ENCODE data around the gene NYNRIN.
A peak's percentile ranks its signal among the peaks of the same experiment; 100 is the strongest.

Gene NYNRIN

GRCh38 chr14:24416932-24417619, 18.3 kb downstream of the NYNRIN start:
- no peak for DNase-seq

- DNase-seq, result no peak
These were observed 19.2 kb downstream of the NYNRIN start for GRCh38 chr14:24417832-24418491.

GRCh38 chr14:24418492-24418873, 19.7 kb downstream of the NYNRIN start:
- no peak for DNase-seq

GRCh38 chr14:24422261-24422660, 23.5 kb downstream of the NYNRIN start:
- DNase-seq, result no peak

- no peak for DNase-seq
These were observed 24.1 kb downstream of the NYNRIN start for GRCh38 chr14:24422694-24423601.

- DNase-seq, result peak; percentile 58
These were observed 26.9 kb downstream of the NYNRIN start for GRCh38 chr14:24425704-24426103.

- no peak for DNase-seq
These were observed 27.5 kb downstream of the NYNRIN start for GRCh38 chr14:24426150-24426911.

GRCh38 chr14:24426912-24427536, 28.2 kb downstream of the NYNRIN start:
- no peak for DNase-seq

GRCh38 chr14:24427537-24428508, 29.0 kb downstream of the NYNRIN start:
- no peak for DNase-seq

- no peak for DNase-seq
These were observed 30.0 kb downstream of the NYNRIN start for GRCh38 chr14:24428628-24429394.

- DNase-seq, result peak; percentile 94
These were observed 30.8 kb downstream of the NYNRIN start, which contains the start of the genes CBLN3 and KHNYN for GRCh38 chr14:24429395-24430142. Gene CBLN3 (minus strand): TSS chr14:24429668. CDS start chr14:24429054, 614 bp downstream. Gene KHNYN (plus strand): TSS chr14:24429954. CDS start chr14:24430731, 777 bp downstream.

- peak; percentile 72 for DNase-seq
These were observed 31.4 kb downstream of the NYNRIN start for GRCh38 chr14:24430143-24430681.

- DNase-seq, result peak; percentile 85
These were observed 32.1 kb downstream of the NYNRIN start for GRCh38 chr14:24430682-24431568.

GRCh38 chr14:24431569-24432258, 32.9 kb downstream of the NYNRIN start:
- DNase-seq, result peak; percentile 95

- no peak for DNase-seq
These were observed 33.7 kb downstream of the NYNRIN start for GRCh38 chr14:24432259-24433131.

- DNase-seq, result no peak
These were observed 35.2 kb downstream of the NYNRIN start for GRCh38 chr14:24434036-24434435.

Data from activated CD4-positive, alpha-beta T cell treated with anti-CD3 and anti-CD28 coated beads, Interleukin-10, Interleukin-2, amounts not matched to agents 100 ng/mL and 50 ng/mL, durations not matched to agents 16 hours and 8 hours (primary cell).